Endothelial cell of umbilical vein (primary cell): ENCODE measurements around the gene PIP4K2B. TPM values are rescaled to one million over a fixed set of nuclear protein-coding genes. Genes with fewer than 3 reads are reported as not detected.
A peak's percentile ranks its signal among the peaks of the same experiment; 100 is the strongest.

Source experiments
- BruUV-seq: library from RNA; stranded (reverse); fragments of 400-500 nt; replicated peaks from 2 replicates; lab custom pipeline; 2021; lab: Mats Ljungman, UMichigan
- CTCF ChIA-PET: fragments of 300-600, 350-600 bp; sonication (Branson Sonifier 250); formaldehyde crosslinking; loops from one replicate; lab custom pipeline; 2021; ENCODE audit warnings: antibody characterized with exemption, inconsistent platforms; lab: Charles Lee
- POLR2A ChIA-PET: fragments of 300-600, 350-600 bp; sonication (Branson Sonifier 250); formaldehyde crosslinking; loops from one replicate; lab custom pipeline; 2021; ENCODE audit warnings: antibody characterized with exemption, inconsistent platforms; lab: Charles Lee
- DNase-seq: peaks from one replicate; pipeline ENCODE4 v3.0.0-alpha.2; 2011; ENCODE audit warnings: low read depth, low spot score
- FAIRE-seq: peaks from 2 replicates; lab custom pipeline; 2011; peaks lifted over from hg19 to GRCh38; lab: Jason Lieb, UNC
- H2AFZ ChIP-seq: 2 replicates; pipeline ENCODE4 v1.6.0; 2012; ENCODE audit warnings: low read depth, low read length, control low read depth, inconsistent platforms
- H3K27ac ChIP-seq: 2 replicates; pipeline ENCODE4 v1.5.1; 2011; ENCODE audit warnings: low read depth, mild to moderate bottlenecking, control low read depth, low read length, moderate library complexity; ENCODE audit not compliant: insufficient read depth
- H3K27me3 ChIP-seq, 2 experiments: 2 replicates each; pipeline versions ENCODE4 v1.6.0 to v1.6.1; 2011; ENCODE audit warnings: low read length in 2 of 2, mixed read lengths in 1 of 2; ENCODE audit not compliant: control insufficient read depth in 2 of 2, insufficient read depth in 2 of 2
- H3K36me3 ChIP-seq, 2 experiments: 2 replicates in 1 of 2; 3 replicates in 1 of 2; pipeline ENCODE4 v1.5.1; 2011; ENCODE audit warnings: low read length in 2 of 2, mild to moderate bottlenecking in 1 of 2, moderate library complexity in 1 of 2; ENCODE audit not compliant: control insufficient read depth in 2 of 2, insufficient read depth in 2 of 2; ENCODE audit errors: extremely low read depth in 1 of 2
- H3K4me1 ChIP-seq: 3 replicates; pipeline ENCODE4 v1.5.1; 2011; ENCODE audit warnings: mild to moderate bottlenecking, low read length; ENCODE audit not compliant: control insufficient read depth, insufficient read depth; ENCODE audit errors: extremely low read depth
- H3K4me2 ChIP-seq: 2 replicates; pipeline ENCODE4 v1.6.1; 2011; ENCODE audit warnings: low read length, control low read depth, mixed read lengths; ENCODE audit not compliant: insufficient read depth
- H3K4me3 ChIP-seq, 3 experiments: fragments of 200-600 bp in 1 of 3; sonication (generic), shearing (Covaris generic) in 1 of 3; replicated peaks in 1 of 3; 2 replicates each; pipeline ENCODE4 v1.5.1; 2011 to 2016; ENCODE audit warnings: control low read depth in 3 of 3, low read length in 3 of 3, mild to moderate bottlenecking in 2 of 3, inconsistent platforms in 1 of 3, low read depth in 1 of 3, moderate library complexity in 1 of 3; ENCODE audit not compliant: insufficient read depth in 1 of 3
- H3K79me2 ChIP-seq: 2 replicates; pipeline ENCODE4 v1.6.0; 2012; ENCODE audit warnings: low read length, inconsistent platforms; ENCODE audit not compliant: control insufficient read depth, insufficient read depth
- H3K9ac ChIP-seq: replicated peaks from 2 replicates; pipeline ENCODE3; 2011; ENCODE audit warnings: low read length, control low read depth; ENCODE audit not compliant: insufficient read depth; ENCODE audit errors: extremely low read depth
- H3K9me1 ChIP-seq: replicated peaks from 3 replicates; pipeline ENCODE4 v1.6.0; 2011; ENCODE audit warnings: mild to moderate bottlenecking, low read length; ENCODE audit not compliant: control insufficient read depth, insufficient read depth; ENCODE audit errors: extremely low read depth
- H3K9me3 ChIP-seq: replicated peaks from 2 replicates; pipeline ENCODE4 v1.5.1; 2012; ENCODE audit warnings: low read length, inconsistent platforms; ENCODE audit not compliant: control insufficient read depth, insufficient read depth
- H4K20me1 ChIP-seq: replicated peaks from 2 replicates; pipeline ENCODE3; 2011; ENCODE audit warnings: mild to moderate bottlenecking, low read length; ENCODE audit not compliant: control insufficient read depth, insufficient read depth; ENCODE audit errors: extremely low read depth
- EZH2 ChIP-seq: IDR thresholded peaks from 2 replicates; pipeline ENCODE4 v1.6.1; 2012; ENCODE audit warnings: borderline replicate concordance, low read depth, mild to moderate bottlenecking, moderate library complexity, low read length, inconsistent platforms; ENCODE audit not compliant: severe bottlenecking
- FOS ChIP-seq: IDR thresholded peaks from 2 replicates; pipeline ENCODE4 v1.6.1; 2011; ENCODE audit warnings: mild to moderate bottlenecking, low read length, moderate library complexity, borderline replicate concordance; ENCODE audit not compliant: insufficient read depth
- GATA2 ChIP-seq: IDR thresholded peaks from 2 replicates; pipeline ENCODE4 v1.7.0; 2011; ENCODE audit warnings: low read depth, mild to moderate bottlenecking, moderate library complexity, mixed read lengths, low read length; ENCODE audit not compliant: insufficient read length, insufficient read depth
- JUN ChIP-seq: IDR thresholded peaks from 2 replicates; pipeline ENCODE4 v1.6.1; 2011; ENCODE audit warnings: borderline replicate concordance, low read depth; ENCODE audit not compliant: insufficient read length, insufficient read depth
- MYC ChIP-seq: IDR thresholded peaks from one replicate; pipeline ENCODE4 v1.6.1; 2011; ENCODE audit warnings: mild to moderate bottlenecking, low read depth, low read length
- POLR2A ChIP-seq: IDR thresholded peaks from 2 replicates; pipeline ENCODE4 v1.6.1; 2012; ENCODE audit warnings: low read depth, mild to moderate bottlenecking, control low read depth, low read length
- POLR2AphosphoS5 ChIP-seq: IDR thresholded peaks from 2 replicates; pipeline ENCODE4 v1.6.1; 2012; ENCODE audit warnings: low read depth, mild to moderate bottlenecking, control low read depth, low read length, moderate library complexity; ENCODE audit not compliant: insufficient read depth
- dilution Hi-C: fragments of 300-500 bp; cut with MboI; formaldehyde crosslinking; loops from one replicate; pipeline ENCODE4 v1.15.0; 2019; ENCODE audit warnings: low sequenced_read_pairs; ENCODE audit not compliant: extremely low pct_ligation_motif_present
- intact Hi-C: fragments of 100-400 bp; cut with micrococcal nuclease; formaldehyde crosslinking; loops from one replicate; pipeline ENCODE4 v1.10.0; 2022
- polyA plus RNA-seq, 4 experiments: library from polyadenylated mRNA; depleted of rRNA in 3 of 4; stranded (reverse) in 3 of 4; unstranded in 1 of 4; fragments of >200 nt; gene quantifications; 2 replicates each; pipeline versions ENCODE4 v1.2.1 to v1.2.3, GENCODE V29; 2011 to 2012; ENCODE audit warnings: missing spikeins in 1 of 4
- total RNA-seq: library from RNA; stranded (reverse); gene quantifications from 2 replicates; pipeline ENCODE4 v1.2.3, GENCODE V29; 2021
- TF ChIP-seq, protein P1 (sequence below): IDR thresholded peaks from 2 replicates; pipeline ENCODE4 v1.6.1; 2011; ENCODE audit not compliant: insufficient read depth, insufficient read length
- TF ChIP-seq, protein P2 (sequence below), 2 donors: IDR thresholded peaks; 1 replicate in 1 of 2; 2 replicates in 1 of 2; pipeline ENCODE4 v1.5.1; 2011; ENCODE audit warnings: low read length in 2 of 2, mild to moderate bottlenecking in 2 of 2, moderate library complexity in 2 of 2, control low read depth in 1 of 2, inconsistent platforms in 1 of 2, low read depth in 1 of 2; ENCODE audit not compliant: insufficient read depth in 1 of 2; ENCODE audit errors: extremely low read depth in 1 of 2

Gene PIP4K2B
- total and polyA plus RNA-seq, 2 donors (not counting 3 experiments of a cell fraction or from before 2014, with no cell fraction given), result 23.1 to 48.8 TPM

- DNase-seq, result no peak
- peaks cover 4% of the 10 kb centered on the region for H4K20me1 ChIP-seq
- H3K4me2 ChIP-seq, result no peak overlapping the region
- no peak overlapping the region for H2AFZ ChIP-seq
- H3K79me2 ChIP-seq, result peaks cover 42% of the 10 kb centered on the region
- no peak overlapping the region for H3K4me3 ChIP-seq
- TF ChIP-seq, protein P1, sequence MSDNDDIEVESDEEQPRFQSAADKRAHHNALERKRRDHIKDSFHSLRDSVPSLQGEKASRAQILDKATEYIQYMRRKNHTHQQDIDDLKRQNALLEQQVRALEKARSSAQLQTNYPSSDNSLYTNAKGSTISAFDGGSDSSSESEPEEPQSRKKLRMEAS, result no peak
- peak; percentile 8 for TF ChIP-seq POLR2A
- intact Hi-C loops, result no loop called here
- no peak overlapping the region for H3K9ac ChIP-seq
- H3K27me3 ChIP-seq, result no peaks in the 10 kb centered on the region
- no TSS peak for BruUV-seq
- dilution Hi-C loops, result no loop called here
- H3K4me1 ChIP-seq, result peaks cover 19% of the 10 kb centered on the region
- ChIA-PET CTCF (interaction anchor here (0.7 to 1.2 kb wide), 2 partner anchors 19 kb away, joined by 3 to 4 read pairs; no protein-coding TSS in a partner anchor), POLR2A (interaction anchor here (0.9 kb wide), 1 partner anchor 73 kb away, joined by 3 read pairs; no protein-coding TSS in a partner anchor)
- H3K9me1 ChIP-seq, result no peaks in the 10 kb centered on the region
- no peaks in the 10 kb centered on the region for H3K9me3 ChIP-seq
- H3K36me3 ChIP-seq, result peaks cover 24 to 29% of the 10 kb centered on the region in 2 experiments
- H3K27ac ChIP-seq, result no peak overlapping the region
- no peak for FAIRE-seq
Observed at GRCh38 chr17:38848557-38848891, 49.2 kb upstream of the PIP4K2B start.

DNA sequence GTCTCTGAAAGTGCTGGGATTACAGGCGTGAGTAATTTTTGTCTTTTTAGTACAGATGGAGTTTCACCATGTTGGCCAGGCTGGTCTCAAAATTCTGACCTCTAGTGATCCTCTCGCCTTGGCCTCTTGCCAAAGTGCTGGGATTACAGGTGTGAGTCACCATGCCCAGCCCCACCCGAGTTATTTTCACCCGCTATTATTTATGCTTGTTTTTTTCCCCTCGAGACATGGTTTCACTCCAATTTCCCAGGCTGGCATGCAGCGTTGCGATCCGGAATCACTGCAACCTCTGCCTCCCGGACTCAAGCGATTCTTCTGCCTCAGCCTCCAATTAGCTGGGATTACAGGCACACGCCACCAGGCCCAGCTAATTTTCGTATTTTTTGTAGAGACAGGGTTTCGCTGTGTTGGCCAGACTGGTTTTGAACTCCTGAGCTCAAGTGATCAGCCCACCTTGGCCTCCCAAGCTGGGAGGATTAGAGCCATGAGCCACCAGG, 45.0 kb upstream of the PIP4K2B start:
- DNase-seq (no peak), FAIRE-seq (no peak)
- ChIA-PET CTCF (interaction anchor here (0.6 kb wide), 1 partner anchor 21 kb away, joined by 3 read pairs; no protein-coding TSS in a partner anchor), POLR2A (no interaction called here)
- Histone ChIP-seq H3K27me3 (no peaks in the 10 kb centered on the region), H3K4me3 (no peak overlapping the region), H3K9me1 (no peaks in the 10 kb centered on the region), H3K4me2 (no peak overlapping the region), H3K9me3 (no peaks in the 10 kb centered on the region), H3K4me1 (no peaks in the 10 kb centered on the region), H3K27ac (no peak overlapping the region), H3K36me3 (peaks cover 8 to 11% of the 10 kb centered on the region in 2 experiments), H3K9ac (no peak overlapping the region), H3K79me2 (peaks cover 2% of the 10 kb centered on the region), H4K20me1 (no peaks in the 10 kb centered on the region), H2AFZ (no peak overlapping the region)
- TF ChIP-seq MYC (no peak), FOS (no peak), POLR2AphosphoS5 (no peak), GATA2 (no peak), JUN (no peak), EZH2 (no peak), POLR2A (no peak)
- TF ChIP-seq, protein P1, result no peak
- TF ChIP-seq, protein P2, sequence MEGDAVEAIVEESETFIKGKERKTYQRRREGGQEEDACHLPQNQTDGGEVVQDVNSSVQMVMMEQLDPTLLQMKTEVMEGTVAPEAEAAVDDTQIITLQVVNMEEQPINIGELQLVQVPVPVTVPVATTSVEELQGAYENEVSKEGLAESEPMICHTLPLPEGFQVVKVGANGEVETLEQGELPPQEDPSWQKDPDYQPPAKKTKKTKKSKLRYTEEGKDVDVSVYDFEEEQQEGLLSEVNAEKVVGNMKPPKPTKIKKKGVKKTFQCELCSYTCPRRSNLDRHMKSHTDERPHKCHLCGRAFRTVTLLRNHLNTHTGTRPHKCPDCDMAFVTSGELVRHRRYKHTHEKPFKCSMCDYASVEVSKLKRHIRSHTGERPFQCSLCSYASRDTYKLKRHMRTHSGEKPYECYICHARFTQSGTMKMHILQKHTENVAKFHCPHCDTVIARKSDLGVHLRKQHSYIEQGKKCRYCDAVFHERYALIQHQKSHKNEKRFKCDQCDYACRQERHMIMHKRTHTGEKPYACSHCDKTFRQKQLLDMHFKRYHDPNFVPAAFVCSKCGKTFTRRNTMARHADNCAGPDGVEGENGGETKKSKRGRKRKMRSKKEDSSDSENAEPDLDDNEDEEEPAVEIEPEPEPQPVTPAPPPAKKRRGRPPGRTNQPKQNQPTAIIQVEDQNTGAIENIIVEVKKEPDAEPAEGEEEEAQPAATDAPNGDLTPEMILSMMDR (IDR thresholded peaks at IDR 0.05; ENCODE audit: extremely low read depth in 1 of 2, insufficient read depth in 1 of 2, low read depth in 1 of 2, low read length in 2 of 2), result no peak
- no TSS peak for BruUV-seq
- dilution Hi-C loops, result no loop called here
- intact Hi-C loops, result no loop called here
